ENCODE results near the gene BEND3. TPM values are rescaled to one million over a fixed set of nuclear protein-coding genes. Genes with fewer than 3 reads are reported as not detected.

Gene BEND3
- total RNA-seq, 3 donors from 2014 or later (not counting 1 experiment from before 2014, with no cell fraction given): 1.3 to 1.6 (median 1.3) TPM

- Mint-ChIP-seq H3K27ac (no peak overlapping the region), H3K27me3 (ENCODE audit: low read depth in 2 of 2) (no peaks in the 10 kb centered on the region), H3K36me3 (no peaks in the 10 kb centered on the region), H3K4me3 (no peak overlapping the region), H3K4me1 (peaks cover 16 to 23% of the 10 kb centered on the region in 2 donors), H3K9me3 (no peaks in the 10 kb centered on the region)
- Histone ChIP-seq H3K4me1 (ENCODE audit: control insufficient read depth, insufficient read depth, low read length) (peaks cover 22% of the 10 kb centered on the region), H3K9me3 (ENCODE audit: control insufficient read depth, insufficient read depth, low read length) (no peaks in the 10 kb centered on the region), H3K36me3 (ENCODE audit: control insufficient read depth, insufficient read depth, low read length) (no peaks in the 10 kb centered on the region), H3K4me3 (ENCODE audit: low read length) (no peak overlapping the region), H3K27me3 (ENCODE audit: control insufficient read depth, insufficient read depth, low read length) (no peaks in the 10 kb centered on the region), H3K27ac (ENCODE audit: low read length) (no peak overlapping the region)
- TF ChIP-seq CTCF (IDR thresholded peaks at IDR 0.05): no peak
- DNase-seq: no peak
- no peak for ATAC-seq
- 93% methylated on average over 6 of the region's 6 CpGs for WGBS (ENCODE audit: insufficient coverage)
- intact Hi-C loops (cut with micrococcal nuclease): no loop called here
Measured at GRCh38 chr6:107060704-107061103, 54.6 kb downstream of the BEND3 start.

GRCh38 chr6:107059606-107060005, 55.7 kb downstream of the BEND3 start:
- Histone ChIP-seq H3K4me1 (ENCODE audit: control insufficient read depth, insufficient read depth, low read length) (peaks cover 18% of the 10 kb centered on the region), H3K4me3 (ENCODE audit: low read length) (no peak overlapping the region), H3K27ac (ENCODE audit: low read length) (no peak overlapping the region), H3K27me3 (ENCODE audit: control insufficient read depth, insufficient read depth, low read length) (no peaks in the 10 kb centered on the region), H3K36me3 (ENCODE audit: control insufficient read depth, insufficient read depth, low read length) (no peaks in the 10 kb centered on the region), H3K9me3 (ENCODE audit: control insufficient read depth, insufficient read depth, low read length) (no peaks in the 10 kb centered on the region)
- DNase-seq: no peak
- intact Hi-C loops (cut with micrococcal nuclease): no loop called here
- WGBS (ENCODE audit: insufficient coverage): 93% methylated on average over 4 of the region's 4 CpGs
- Mint-ChIP-seq H3K27me3 (ENCODE audit: low read depth in 2 of 2) (no peaks in the 10 kb centered on the region), H3K36me3 (no peaks in the 10 kb centered on the region), H3K27ac (no peak overlapping the region), H3K4me1 (peaks cover 13 to 16% of the 10 kb centered on the region in 2 donors), H3K4me3 (no peak overlapping the region), H3K9me3 (no peaks in the 10 kb centered on the region)
- ATAC-seq: no peak
- no peak for TF ChIP-seq CTCF (IDR thresholded peaks at IDR 0.05)

GRCh38 chr6:107057679-107058078, 57.6 kb downstream of the BEND3 start:
- no peak for TF ChIP-seq CTCF (IDR thresholded peaks at IDR 0.05)

GRCh38 chr6:107056796-107057195, 58.5 kb downstream of the BEND3 start:
- Histone ChIP-seq H3K27ac (ENCODE audit: low read length) (no peak overlapping the region), H3K36me3 (ENCODE audit: control insufficient read depth, insufficient read depth, low read length) (peaks cover under 1% of the 10 kb centered on the region), H3K27me3 (ENCODE audit: control insufficient read depth, insufficient read depth, low read length) (no peaks in the 10 kb centered on the region), H3K4me3 (ENCODE audit: low read length) (no peak overlapping the region), H3K9me3 (ENCODE audit: control insufficient read depth, insufficient read depth, low read length) (no peaks in the 10 kb centered on the region), H3K4me1 (ENCODE audit: control insufficient read depth, insufficient read depth, low read length) (peaks cover 9% of the 10 kb centered on the region)
- ATAC-seq: no peak
- no peak for DNase-seq
- Mint-ChIP-seq H3K4me3 (no peak overlapping the region), H3K4me1 (peaks cover 8 to 9% of the 10 kb centered on the region in 2 donors), H3K9me3 (no peaks in the 10 kb centered on the region), H3K27ac (no peak overlapping the region), H3K36me3 (no peaks in the 10 kb centered on the region), H3K27me3 (ENCODE audit: low read depth in 2 of 2) (no peaks in the 10 kb centered on the region)
- TF ChIP-seq CTCF (IDR thresholded peaks at IDR 0.05): no peak
- 74% methylated on average over 2 of the region's 2 CpGs for WGBS (ENCODE audit: insufficient coverage)
- intact Hi-C loops (cut with micrococcal nuclease): no loop called here

More at GRCh38 chr6:107057679-107058078, 57.6 kb downstream of the BEND3 start:
- ATAC-seq (no peak), DNase-seq (no peak)
- no peaks in the 10 kb centered on the region for H3K36me3 ChIP-seq (ENCODE audit: control insufficient read depth, insufficient read depth, low read length)
- H3K4me3 ChIP-seq (ENCODE audit: low read length): no peak overlapping the region
- Mint-ChIP-seq H3K36me3 (no peaks in the 10 kb centered on the region), H3K4me3 (no peak overlapping the region), H3K27ac (no peak overlapping the region), H3K4me1 (peaks cover 10 to 13% of the 10 kb centered on the region in 2 donors), H3K9me3 (no peaks in the 10 kb centered on the region), H3K27me3 (ENCODE audit: low read depth in 2 of 2) (no peaks in the 10 kb centered on the region)
- no peaks in the 10 kb centered on the region for H3K27me3 ChIP-seq (ENCODE audit: control insufficient read depth, insufficient read depth, low read length)
- intact Hi-C loops (cut with micrococcal nuclease): no loop called here
- H3K9me3 ChIP-seq (ENCODE audit: control insufficient read depth, insufficient read depth, low read length): no peaks in the 10 kb centered on the region
- no peak overlapping the region for H3K27ac ChIP-seq (ENCODE audit: low read length)
- peaks cover 12% of the 10 kb centered on the region for H3K4me1 ChIP-seq (ENCODE audit: control insufficient read depth, insufficient read depth, low read length)
- WGBS (ENCODE audit: insufficient coverage): 91% methylated on average over 1 of the region's 2 CpGs

All from natural killer cell (primary cell).